LNCAP (cell line): ENCODE measurements around the gene PPHLN1.

ENCODE experiments used
- TF ChIP-seq, protein P1 (sequence below): fragments of 450-650 bp; IDR thresholded peaks from 2 replicates; pipeline ENCODE4 v1.5.1; 2017; ENCODE audit warnings: mild to moderate bottlenecking

PPHLN1 gene, protein sequence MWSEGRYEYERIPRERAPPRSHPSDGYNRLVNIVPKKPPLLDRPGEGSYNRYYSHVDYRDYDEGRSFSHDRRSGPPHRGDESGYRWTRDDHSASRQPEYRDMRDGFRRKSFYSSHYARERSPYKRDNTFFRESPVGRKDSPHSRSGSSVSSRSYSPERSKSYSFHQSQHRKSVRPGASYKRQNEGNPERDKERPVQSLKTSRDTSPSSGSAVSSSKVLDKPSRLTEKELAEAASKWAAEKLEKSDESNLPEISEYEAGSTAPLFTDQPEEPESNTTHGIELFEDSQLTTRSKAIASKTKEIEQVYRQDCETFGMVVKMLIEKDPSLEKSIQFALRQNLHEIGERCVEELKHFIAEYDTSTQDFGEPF

GRCh38 chr12:42325653-42326474 is at the start of gene PPHLN1, which contains the start of gene ZCRB1:
Gene PPHLN1, plus strand, starts transcription at chr12:42326167. Its CDS starts 9,736 bp downstream, at chr12:42335903.
Gene ZCRB1, minus strand, starts transcription at chr12:42326094. Its CDS starts 1,992 bp downstream, at chr12:42324102.
- TF ChIP-seq, protein P1, sequence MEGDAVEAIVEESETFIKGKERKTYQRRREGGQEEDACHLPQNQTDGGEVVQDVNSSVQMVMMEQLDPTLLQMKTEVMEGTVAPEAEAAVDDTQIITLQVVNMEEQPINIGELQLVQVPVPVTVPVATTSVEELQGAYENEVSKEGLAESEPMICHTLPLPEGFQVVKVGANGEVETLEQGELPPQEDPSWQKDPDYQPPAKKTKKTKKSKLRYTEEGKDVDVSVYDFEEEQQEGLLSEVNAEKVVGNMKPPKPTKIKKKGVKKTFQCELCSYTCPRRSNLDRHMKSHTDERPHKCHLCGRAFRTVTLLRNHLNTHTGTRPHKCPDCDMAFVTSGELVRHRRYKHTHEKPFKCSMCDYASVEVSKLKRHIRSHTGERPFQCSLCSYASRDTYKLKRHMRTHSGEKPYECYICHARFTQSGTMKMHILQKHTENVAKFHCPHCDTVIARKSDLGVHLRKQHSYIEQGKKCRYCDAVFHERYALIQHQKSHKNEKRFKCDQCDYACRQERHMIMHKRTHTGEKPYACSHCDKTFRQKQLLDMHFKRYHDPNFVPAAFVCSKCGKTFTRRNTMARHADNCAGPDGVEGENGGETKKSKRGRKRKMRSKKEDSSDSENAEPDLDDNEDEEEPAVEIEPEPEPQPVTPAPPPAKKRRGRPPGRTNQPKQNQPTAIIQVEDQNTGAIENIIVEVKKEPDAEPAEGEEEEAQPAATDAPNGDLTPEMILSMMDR = no peak

DNA sequence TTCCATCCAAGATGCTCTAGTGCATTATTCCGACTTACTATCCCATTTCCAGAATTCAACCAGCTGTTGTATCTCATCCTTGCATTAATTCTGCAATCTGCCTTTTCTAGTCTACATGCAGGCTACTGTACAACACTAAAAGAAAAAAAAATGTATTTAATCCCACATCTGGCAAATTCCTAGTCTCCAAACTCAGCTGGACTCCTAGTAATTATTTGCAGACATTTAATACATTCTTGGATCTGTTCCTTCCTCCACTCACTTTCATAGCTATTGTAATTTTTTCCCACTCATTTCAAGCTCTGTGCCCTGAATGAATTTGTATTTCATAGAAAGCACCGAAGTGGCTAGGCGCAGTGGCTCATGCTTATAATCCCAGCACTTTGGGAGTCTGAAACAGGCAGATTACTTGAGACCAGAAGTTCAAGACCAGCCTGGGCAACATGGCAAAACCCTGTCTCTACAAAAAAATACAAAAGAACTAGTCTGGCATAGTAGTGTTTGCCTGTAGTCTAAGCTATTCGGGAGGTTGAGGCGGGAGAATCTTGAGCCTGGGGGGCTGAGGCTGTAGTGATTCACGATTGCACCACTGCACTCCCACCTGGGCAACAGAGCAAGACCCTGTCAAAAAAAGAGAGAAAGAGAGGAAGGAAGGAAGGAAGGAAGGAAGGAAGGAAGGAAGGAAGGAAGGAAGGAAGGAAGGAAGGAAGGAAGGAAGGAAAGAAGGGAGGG is 48.4 kb upstream of the PPHLN1 start:
- TF ChIP-seq, protein P1 = no peak

DNA sequence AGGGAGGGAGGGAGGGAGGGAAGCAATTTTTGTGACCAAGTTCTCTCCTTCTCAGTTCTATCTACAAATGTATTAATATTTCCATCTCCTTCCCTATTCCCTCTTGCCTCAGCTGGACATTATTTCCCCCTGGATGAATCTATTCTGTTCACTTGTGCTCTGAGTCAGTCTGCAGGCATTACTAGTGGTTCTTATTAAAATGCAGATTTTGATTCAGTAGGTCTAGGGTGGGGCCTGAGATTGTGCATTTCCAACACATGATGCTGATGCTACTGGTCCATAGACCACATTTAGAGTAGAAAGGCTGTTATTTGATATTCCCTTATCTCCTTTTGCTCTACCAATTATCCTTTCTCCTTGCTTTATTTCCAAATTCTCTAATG is 47.8 kb upstream of the PPHLN1 start:
- TF ChIP-seq, protein P1 = no peak

GRCh38 chr12:42281278-42281677 is 44.7 kb upstream of the PPHLN1 start:
- TF ChIP-seq, protein P1 = no peak

DNA sequence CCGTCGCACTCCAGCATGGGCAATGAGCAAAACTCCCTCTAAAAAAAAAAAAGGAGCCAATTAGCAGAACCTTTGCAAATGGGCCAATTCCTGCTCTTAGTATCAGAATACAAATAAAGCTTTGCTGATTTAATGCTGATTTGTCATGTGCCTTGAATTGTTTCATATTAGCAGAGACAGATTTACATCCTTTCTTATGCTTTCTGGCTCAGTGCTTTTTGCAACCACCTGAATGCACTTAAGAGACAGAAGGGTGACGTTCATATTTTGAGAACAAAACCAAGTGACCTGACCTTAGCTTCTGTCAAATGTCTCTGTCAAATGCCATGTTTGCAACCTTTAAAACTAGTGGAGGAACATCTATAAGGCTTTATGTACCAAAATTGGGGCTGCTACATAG is 44.1 kb upstream of the PPHLN1 start:
- TF ChIP-seq, protein P1 = no peak

GRCh38 chr12:42282294-42282693 is 43.7 kb upstream of the PPHLN1 start:
- TF ChIP-seq, protein P1 = no peak

DNA sequence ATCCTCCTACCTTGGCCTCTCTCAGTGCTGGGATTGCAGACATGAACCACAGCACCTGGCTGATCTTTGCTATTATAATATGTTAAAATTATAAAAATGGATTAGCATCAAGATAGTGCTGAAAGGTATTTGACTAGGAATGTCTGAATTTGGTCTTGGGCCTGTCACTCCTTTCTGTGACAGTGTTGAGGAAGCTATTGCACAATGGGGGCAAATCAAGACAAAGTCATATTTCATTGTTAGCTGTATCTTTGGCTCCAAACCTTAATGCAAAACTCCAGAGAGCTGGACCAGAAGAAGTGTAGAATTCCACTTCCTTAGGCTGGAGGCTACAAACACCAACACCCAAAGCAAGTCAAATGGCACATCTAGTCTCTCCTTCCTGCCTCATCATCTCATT is 42.2 kb upstream of the PPHLN1 start:
- TF ChIP-seq, protein P1 = no peak
